HL-60 (cell line): ENCODE results near the gene FRZB.

Experiments
- DNase-seq, 2 experiments: peaks; one replicate each; pipeline ENCODE4 v3.0.0-alpha.2; 2010 to 2020; ENCODE audit warnings: low read depth in 1 of 2, low spot score in 1 of 2
- H3K27ac ChIP-seq: fragments of 250-450 bp; sonication (Bioruptor Pico); replicated peaks from 2 replicates; pipeline ENCODE4 v1.5.1; 2020; ENCODE audit warnings: mild to moderate bottlenecking, moderate library complexity
- H3K27me3 ChIP-seq: fragments of 250-450 bp; sonication (Bioruptor Pico); 2 replicates; pipeline ENCODE4 v1.5.1; 2021; ENCODE audit warnings: mild to moderate bottlenecking, moderate library complexity; ENCODE audit not compliant: insufficient read depth, poor library complexity, severe bottlenecking
- H3K4me3 ChIP-seq: replicated peaks from 2 replicates; pipeline ENCODE4 v1.5.1; 2011; ENCODE audit warnings: mild to moderate bottlenecking, control low read depth, low read length; ENCODE audit not compliant: insufficient read depth
- CTCF ChIP-seq: IDR thresholded peaks from one replicate; pipeline ENCODE4 v1.5.1; 2011; ENCODE audit warnings: low read length, control low read depth, inconsistent platforms; ENCODE audit not compliant: insufficient read depth
- GABPA ChIP-seq: IDR thresholded peaks from 2 replicates; pipeline ENCODE4 v1.6.1; 2012; ENCODE audit warnings: low read depth
- POLR2AphosphoS5 ChIP-seq: IDR thresholded peaks from 2 replicates; pipeline ENCODE4 v1.6.1; 2012; ENCODE audit warnings: low read depth
- REST ChIP-seq: IDR thresholded peaks from 2 replicates; pipeline ENCODE4 v1.6.1; 2012; ENCODE audit warnings: low read depth; ENCODE audit not compliant: insufficient replicate concordance
- SPI1 ChIP-seq: IDR thresholded peaks from 2 replicates; pipeline ENCODE4 v1.6.1; 2012; ENCODE audit warnings: low read depth, mild to moderate bottlenecking, borderline replicate concordance

FRZB gene

GRCh38 chr2:182887753-182888415 is 21.4 kb upstream of the FRZB start:
- no peak overlapping the region for H3K27ac ChIP-seq
- TF ChIP-seq GABPA = no peak
- TF ChIP-seq REST = no peak
- TF ChIP-seq POLR2AphosphoS5 = no peak
- TF ChIP-seq CTCF = no peak
- TF ChIP-seq SPI1 = no peak
- H3K27me3 ChIP-seq = no peaks in the 10 kb centered on the region
- no peak for DNase-seq
- no peak overlapping the region for H3K4me3 ChIP-seq

- H3K27ac ChIP-seq = no peak overlapping the region
- no peaks in the 10 kb centered on the region for H3K27me3 ChIP-seq
- DNase-seq = no peak
- no peak overlapping the region for H3K4me3 ChIP-seq
- TF ChIP-seq GABPA (no peak), CTCF (no peak), REST (no peak), SPI1 (no peak), POLR2AphosphoS5 (no peak)
Observed at GRCh38 chr2:182887093-182887492, 20.7 kb upstream of the FRZB start.

- H3K4me3 ChIP-seq = no peak overlapping the region
- TF ChIP-seq GABPA (no peak), REST (no peak), POLR2AphosphoS5 (no peak), SPI1 (no peak), CTCF (no peak)
- H3K27ac ChIP-seq = no peak overlapping the region
- no peaks in the 10 kb centered on the region for H3K27me3 ChIP-seq
- DNase-seq = no peak
Observed at GRCh38 chr2:182885771-182886170, 19.3 kb upstream of the FRZB start.
